Activated T-cell treated with anti-CD3 and anti-CD28 coated beads for 48 hours (primary cell): ENCODE data around the gene LMO3.
"Not testable (repeated sequence)": the region's sequence is repeated elsewhere in the genome, so short reads cannot be mapped to it uniquely, and the experiment has no call there.

Experiments
- DNase-seq: peaks from one replicate; pipeline ENCODE4 v3.0.0-alpha.2; 2020; ENCODE audit warnings: low read depth

The LMO3 gene

DNA sequence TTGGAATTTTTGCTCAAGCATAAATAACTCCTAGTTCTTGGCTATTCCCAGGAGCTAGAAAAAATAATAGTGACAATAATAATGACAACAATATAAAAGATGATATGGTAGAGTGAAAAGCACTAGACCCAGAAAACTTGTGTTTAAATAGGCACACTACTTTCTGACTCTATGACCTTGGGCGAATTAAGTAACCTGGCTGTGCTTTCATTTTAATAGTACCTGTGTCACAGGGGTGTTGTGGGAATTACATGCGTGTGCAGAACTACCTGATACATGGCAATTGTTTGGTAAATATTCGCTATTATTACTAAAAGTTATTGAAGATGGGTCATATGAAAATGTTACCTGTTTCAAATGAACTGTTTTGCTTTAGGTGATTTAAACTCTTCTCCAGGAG lies 60.1 kb downstream of the LMO3 start:
- DNase-seq, result no peak

- DNase-seq, result no peak
Measured at GRCh38 chr12:16542586-16542985, 63.4 kb downstream of the LMO3 start.

DNA sequence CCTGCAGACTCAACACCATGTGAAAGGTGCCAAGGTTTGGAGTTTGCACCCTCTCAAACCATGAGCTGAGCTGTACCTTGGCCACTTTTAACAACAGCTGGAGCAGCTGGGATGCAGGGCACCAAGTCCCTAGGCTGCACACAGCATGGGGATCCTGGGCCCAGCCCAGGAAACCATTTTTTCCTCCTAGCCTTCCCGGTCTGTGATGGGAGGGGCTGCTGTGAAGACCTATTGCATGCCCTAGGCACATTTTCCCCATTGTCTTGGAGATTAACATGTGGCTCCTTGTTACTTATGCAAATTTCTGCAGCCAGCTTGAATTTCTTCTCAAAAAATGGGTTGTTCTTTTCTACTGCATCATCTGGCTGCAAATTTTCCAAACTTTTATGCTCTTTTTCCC lies 68.3 kb downstream of the LMO3 start:
- DNase-seq, result not testable (repeated sequence)

DNA sequence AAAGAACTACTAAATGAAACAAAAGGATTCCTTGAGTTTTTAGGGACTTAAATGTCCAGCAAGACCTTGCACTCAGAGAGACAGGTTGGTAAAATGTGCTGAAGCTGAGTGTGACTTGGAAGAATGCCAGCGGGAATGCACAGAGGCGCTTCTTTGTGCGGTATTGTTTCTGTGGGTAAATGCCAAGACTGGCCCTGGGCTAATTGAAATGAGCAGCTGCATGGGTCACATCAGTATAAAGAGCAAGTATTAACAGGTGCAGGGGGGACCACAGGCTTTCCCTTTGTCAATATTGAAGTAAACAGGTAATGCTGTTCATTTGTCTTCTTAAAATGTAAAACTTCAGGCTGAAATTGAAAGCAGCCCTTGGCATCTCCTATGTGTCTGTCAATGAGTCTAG lies 74.3 kb downstream of the LMO3 start:
- DNase-seq, result no peak

DNA sequence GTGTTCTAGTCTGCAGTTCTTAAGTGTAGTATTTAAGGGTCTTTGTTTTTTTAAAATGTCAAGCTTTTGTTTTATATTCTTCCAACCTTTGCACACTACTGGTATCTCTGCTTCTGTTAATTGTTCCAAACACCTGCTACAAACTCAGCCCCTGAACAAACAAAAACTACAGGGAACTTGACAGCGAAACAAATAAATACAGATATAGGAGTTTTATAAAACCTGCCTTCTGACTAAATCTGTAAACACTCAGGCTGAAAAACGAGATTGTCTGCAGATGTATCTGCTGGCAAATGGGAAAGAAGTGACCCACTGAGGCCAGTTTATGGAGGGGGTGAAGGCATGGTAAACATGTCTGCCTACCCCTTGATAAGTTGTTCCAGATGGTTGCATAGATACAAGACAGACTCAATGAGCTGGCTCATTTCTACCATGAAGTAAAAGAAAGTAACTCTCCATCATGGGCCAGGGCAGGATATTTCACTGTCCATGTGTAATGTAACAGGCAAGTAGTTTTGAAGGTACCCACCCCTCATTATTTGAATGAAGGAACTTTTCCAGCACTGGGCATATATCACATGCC lies 75.6 kb downstream of the LMO3 start:
- DNase-seq, result no peak

DNA sequence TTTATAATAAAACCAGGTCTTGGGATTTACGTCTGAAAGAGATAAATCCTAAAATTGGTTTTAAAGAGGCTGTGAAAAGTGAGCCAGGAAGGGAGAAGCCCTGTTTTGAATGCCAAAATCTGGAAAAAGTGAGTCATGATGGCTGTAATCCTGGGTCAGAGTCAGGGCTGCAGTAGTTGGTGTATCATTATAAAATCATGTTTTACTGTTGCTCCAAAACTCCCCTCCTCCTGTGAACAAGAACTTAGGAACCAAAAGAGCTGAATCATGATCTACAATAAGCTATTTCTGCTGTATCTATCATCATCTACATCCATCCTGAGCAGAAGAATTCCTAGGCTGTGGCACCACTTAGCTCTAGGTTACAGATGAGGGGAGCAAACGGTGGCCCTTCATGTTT lies 79.3 kb downstream of the LMO3 start:
- no peak for DNase-seq

GRCh38 chr12:16524378-16524777 lies 81.6 kb downstream of the LMO3 start:
- no peak for DNase-seq

- DNase-seq, result no peak
Measured at GRCh38 chr12:16523951-16524331, 82.0 kb downstream of the LMO3 start.

GRCh38 chr12:16523284-16523950 lies 82.5 kb downstream of the LMO3 start:
- no peak for DNase-seq

GRCh38 chr12:16520328-16520727 lies 85.6 kb downstream of the LMO3 start:
- no peak for DNase-seq

DNA sequence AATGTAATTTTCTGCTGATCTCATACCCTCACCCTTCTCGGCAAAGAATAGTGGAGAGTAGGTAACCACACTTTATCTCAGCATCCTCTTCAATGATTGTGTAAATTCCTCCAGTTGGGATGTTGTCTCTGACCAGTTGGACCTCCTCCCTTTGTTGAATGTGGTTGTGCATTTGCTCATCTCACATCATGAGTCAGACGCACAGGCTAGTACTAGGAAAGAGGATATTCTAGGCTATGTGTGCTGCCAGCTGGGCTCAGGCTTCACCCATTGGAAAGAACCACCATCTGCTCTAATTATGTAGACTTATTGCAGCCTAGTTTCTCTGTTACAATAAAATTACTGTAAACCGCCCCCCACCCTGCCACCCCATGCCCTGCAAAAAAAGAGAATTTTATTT lies 90.3 kb downstream of the LMO3 start:
- no peak for DNase-seq

GRCh38 chr12:16513231-16513630 lies 92.7 kb downstream of the LMO3 start:
- DNase-seq, result no peak

- no peak for DNase-seq
Measured at GRCh38 chr12:16509411-16509810, 96.6 kb downstream of the LMO3 start.

- DNase-seq, result no peak
Measured at GRCh38 chr12:16506394-16506793, 99.6 kb downstream of the LMO3 start.

- no peak for DNase-seq
Measured at GRCh38 chr12:16504200-16504599, 101.8 kb downstream of the LMO3 start.

DNA sequence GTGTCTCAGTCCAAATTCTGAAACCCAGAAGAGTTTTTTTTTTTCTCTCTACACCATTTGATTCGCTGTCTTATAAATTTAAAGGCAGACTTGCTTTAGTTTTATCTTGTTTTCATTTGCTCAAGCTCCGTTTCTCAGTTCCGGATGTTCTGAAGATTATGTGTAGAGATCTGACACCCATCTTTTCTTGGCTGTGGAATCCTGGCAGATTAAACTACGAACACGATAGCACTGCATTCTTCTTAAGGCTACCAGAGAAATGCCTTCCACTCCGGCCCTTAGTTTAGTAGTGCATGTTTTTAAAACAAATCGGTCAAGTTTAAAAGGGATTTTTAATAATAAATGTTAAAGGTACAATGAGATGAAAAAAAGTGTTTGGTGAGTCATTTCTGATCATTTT lies 106.4 kb downstream of the LMO3 start:
- no peak for DNase-seq
